ENCODE results near the gene EGLN3. TPM values are rescaled to one million over a fixed set of nuclear protein-coding genes. Genes with fewer than 3 reads are reported as not detected.
"Not testable (repeated sequence)": the region's sequence is repeated elsewhere in the genome, so short reads cannot be mapped to it uniquely, and the experiment has no call there.

Gene EGLN3
- total RNA-seq, 1 experiment from 2014 or later, result 3.2 TPM

DNA sequence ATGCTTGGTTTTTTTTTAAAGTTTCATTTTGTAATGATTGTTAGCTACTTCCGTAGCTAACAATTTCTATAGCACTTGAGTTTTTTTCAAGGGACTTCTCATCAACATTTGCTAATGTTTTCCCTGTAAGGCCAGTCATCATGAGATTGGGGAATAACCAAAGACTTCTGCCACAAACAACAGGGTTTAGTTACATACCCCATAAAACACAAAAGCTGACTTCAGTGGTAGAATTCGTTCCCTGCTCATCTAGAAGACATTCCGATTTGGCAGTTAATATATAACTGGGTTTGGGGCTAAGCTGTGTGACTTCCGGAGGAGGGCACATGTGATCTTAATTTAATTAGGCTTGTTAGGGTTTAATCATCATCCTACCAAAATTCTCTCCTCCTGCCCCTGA is 22.9 kb downstream of the EGLN3 start:
- no peak overlapping the region for H2AFZ ChIP-seq (ENCODE audit: low read length)
- no peak overlapping the region for H3K4me3 ChIP-seq (ENCODE audit: low read length)
- no peaks in the 10 kb centered on the region for H3F3A ChIP-seq (ENCODE audit: low read length, unreplicated experiment)
- DNase-seq, result no peak
- CTCF ChIA-PET, result no interaction called here
- H3K9me3 ChIP-seq (ENCODE audit: low read length), result no peaks in the 10 kb centered on the region
- intact Hi-C loops (cut with micrococcal nuclease), result no loop called here
- no peaks in the 10 kb centered on the region for H3K79me2 ChIP-seq (ENCODE audit: low read length)
- peaks cover 24% of the 10 kb centered on the region; the same call in 1 of the 2 replicates for H3K27me3 ChIP-seq (ENCODE audit: low read length)
- H3K9me2 ChIP-seq (replicated peaks; ENCODE audit: low read length), result no peaks in the 10 kb centered on the region
- H4K20me1 ChIP-seq (ENCODE audit: low read length), result no peaks in the 10 kb centered on the region
- POLR2A ChIA-PET (ENCODE audit: unreplicated experiment), result no interaction called here
- TF ChIP-seq EZH2phosphoT487 (IDR thresholded peaks at IDR 0.05; ENCODE audit: borderline replicate concordance, low read length), result no peak
- no peak for TF ChIP-seq EZH2 (IDR thresholded peaks at IDR 0.05; ENCODE audit: low read length, unreplicated experiment)
- TF ChIP-seq, protein P1, sequence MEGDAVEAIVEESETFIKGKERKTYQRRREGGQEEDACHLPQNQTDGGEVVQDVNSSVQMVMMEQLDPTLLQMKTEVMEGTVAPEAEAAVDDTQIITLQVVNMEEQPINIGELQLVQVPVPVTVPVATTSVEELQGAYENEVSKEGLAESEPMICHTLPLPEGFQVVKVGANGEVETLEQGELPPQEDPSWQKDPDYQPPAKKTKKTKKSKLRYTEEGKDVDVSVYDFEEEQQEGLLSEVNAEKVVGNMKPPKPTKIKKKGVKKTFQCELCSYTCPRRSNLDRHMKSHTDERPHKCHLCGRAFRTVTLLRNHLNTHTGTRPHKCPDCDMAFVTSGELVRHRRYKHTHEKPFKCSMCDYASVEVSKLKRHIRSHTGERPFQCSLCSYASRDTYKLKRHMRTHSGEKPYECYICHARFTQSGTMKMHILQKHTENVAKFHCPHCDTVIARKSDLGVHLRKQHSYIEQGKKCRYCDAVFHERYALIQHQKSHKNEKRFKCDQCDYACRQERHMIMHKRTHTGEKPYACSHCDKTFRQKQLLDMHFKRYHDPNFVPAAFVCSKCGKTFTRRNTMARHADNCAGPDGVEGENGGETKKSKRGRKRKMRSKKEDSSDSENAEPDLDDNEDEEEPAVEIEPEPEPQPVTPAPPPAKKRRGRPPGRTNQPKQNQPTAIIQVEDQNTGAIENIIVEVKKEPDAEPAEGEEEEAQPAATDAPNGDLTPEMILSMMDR (conservative IDR thresholded peaks at IDR 0.05; ENCODE audit: low read depth, low read length), result no peak
- H3K4me1 ChIP-seq (ENCODE audit: insufficient read depth, low read length), result peaks cover 5% of the 10 kb centered on the region; the same call in 1 of the 2 replicates
- no peak for ATAC-seq
- no peaks in the 10 kb centered on the region for H3K36me3 ChIP-seq (ENCODE audit: low read depth, low read length)
- no peak overlapping the region for H3K27ac ChIP-seq (ENCODE audit: low read length)
- no peak overlapping the region for H3K4me2 ChIP-seq (ENCODE audit: low read length)
- no TSS peak for BruUV-seq (replicated peaks)
- no peak overlapping the region for H3K9ac ChIP-seq (ENCODE audit: low read length)

DNA sequence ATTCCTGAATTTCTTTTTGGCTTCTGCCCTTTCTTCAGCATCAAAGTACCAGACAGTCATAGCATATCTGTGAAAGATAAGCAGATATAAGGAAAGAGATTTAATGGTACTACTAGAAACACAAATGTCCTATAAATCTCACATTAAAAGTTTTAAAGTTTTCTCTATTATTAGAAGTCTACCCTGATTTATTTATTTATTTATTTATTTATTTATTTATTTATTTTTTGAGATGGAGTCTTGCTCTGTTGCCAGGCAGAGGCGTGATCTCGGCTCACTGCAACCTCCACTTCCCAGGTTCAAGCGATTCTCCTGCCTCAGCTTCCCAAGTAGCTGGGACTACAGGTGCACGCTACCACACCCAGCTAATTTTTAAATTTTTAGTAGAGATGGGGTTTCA is 23.9 kb downstream of the EGLN3 start:
- H2AFZ ChIP-seq (ENCODE audit: low read length); H3K9ac ChIP-seq (ENCODE audit: low read length); H3K36me3 ChIP-seq (ENCODE audit: low read depth, low read length); H3F3A ChIP-seq (ENCODE audit: low read length, unreplicated experiment); H4K20me1 ChIP-seq (ENCODE audit: low read length); POLR2A ChIA-PET (ENCODE audit: unreplicated experiment); H3K9me3 ChIP-seq (ENCODE audit: low read length); CTCF ChIA-PET; H3K4me2 ChIP-seq (ENCODE audit: low read length); DNase-seq; H3K9me2 ChIP-seq (replicated peaks; ENCODE audit: low read length); ATAC-seq; H3K27ac ChIP-seq (ENCODE audit: low read length); BruUV-seq (replicated peaks); H3K4me3 ChIP-seq (ENCODE audit: low read length); H3K79me2 ChIP-seq (ENCODE audit: low read length); intact Hi-C loops (cut with micrococcal nuclease); H3K4me1 ChIP-seq (ENCODE audit: insufficient read depth, low read length): not testable (repeated sequence)
- H3K27me3 ChIP-seq (ENCODE audit: low read length), result peaks cover 16% of the 10 kb centered on the region; the same call in 1 of the 2 replicates

DNA sequence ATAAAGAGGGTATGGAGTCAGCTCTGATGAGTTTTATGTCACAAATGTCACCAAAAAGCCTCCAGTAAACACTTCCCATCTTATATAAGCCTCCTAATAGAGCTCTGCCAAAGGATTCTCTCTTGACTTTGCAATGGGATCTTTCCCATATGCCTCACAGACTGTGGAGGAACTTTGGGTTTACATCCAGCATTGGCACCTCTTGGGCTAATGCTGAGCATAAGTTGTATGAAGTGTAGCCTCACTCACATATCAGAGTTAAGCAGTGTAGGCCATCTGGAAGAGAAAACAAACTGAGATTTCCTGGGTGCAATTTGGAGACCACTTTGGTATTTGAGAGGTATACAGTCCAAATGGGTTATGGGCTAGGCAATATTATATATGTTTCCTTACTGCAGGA is 24.9 kb downstream of the EGLN3 start:
- no peak overlapping the region for H3K27ac ChIP-seq (ENCODE audit: low read length)
- peaks cover 10% of the 10 kb centered on the region; the same call in 1 of the 2 replicates for H3K27me3 ChIP-seq (ENCODE audit: low read length)
- H3K9me3 ChIP-seq (ENCODE audit: low read length), result no peaks in the 10 kb centered on the region
- DNase-seq, result no peak
- no peak for ATAC-seq
- no peak overlapping the region for H3K4me2 ChIP-seq (ENCODE audit: low read length)
- TF ChIP-seq, protein P1 (conservative IDR thresholded peaks at IDR 0.05; ENCODE audit: low read depth, low read length), result no peak
- no peak for TF ChIP-seq EZH2phosphoT487 (IDR thresholded peaks at IDR 0.05; ENCODE audit: borderline replicate concordance, low read length)
- no peak for TF ChIP-seq EZH2 (IDR thresholded peaks at IDR 0.05; ENCODE audit: low read length, unreplicated experiment)
- BruUV-seq (replicated peaks), result no TSS peak
- H3K36me3 ChIP-seq (ENCODE audit: low read depth, low read length), result no peaks in the 10 kb centered on the region
- H3F3A ChIP-seq (ENCODE audit: low read length, unreplicated experiment), result no peaks in the 10 kb centered on the region
- no peaks in the 10 kb centered on the region for H3K79me2 ChIP-seq (ENCODE audit: low read length)
- CTCF ChIA-PET, result no interaction called here
- peaks cover 8% of the 10 kb centered on the region; the same call in 1 of the 2 replicates for H3K4me1 ChIP-seq (ENCODE audit: insufficient read depth, low read length)
- no peak overlapping the region for H2AFZ ChIP-seq (ENCODE audit: low read length)
- no peak overlapping the region for H3K4me3 ChIP-seq (ENCODE audit: low read length)
- POLR2A ChIA-PET (ENCODE audit: unreplicated experiment), result no interaction called here
- no peaks in the 10 kb centered on the region for H4K20me1 ChIP-seq (ENCODE audit: low read length)
- H3K9me2 ChIP-seq (replicated peaks; ENCODE audit: low read length), result no peaks in the 10 kb centered on the region
- intact Hi-C loops (cut with micrococcal nuclease), result no loop called here
- no peak overlapping the region for H3K9ac ChIP-seq (ENCODE audit: low read length)

All from PC-3 (cell line).